ENCODE results near the gene KIF18A. TPM values are rescaled to one million over a fixed set of nuclear protein-coding genes. Genes with fewer than 3 reads are reported as not detected.

The KIF18A gene
- total RNA-seq, 1 donor from 2014 or later: not detected

GRCh38 chr11:27977031-27977430 lies 130.9 kb downstream of the KIF18A start:
- intact Hi-C loops (cut with DNase I): no loop called here

DNA sequence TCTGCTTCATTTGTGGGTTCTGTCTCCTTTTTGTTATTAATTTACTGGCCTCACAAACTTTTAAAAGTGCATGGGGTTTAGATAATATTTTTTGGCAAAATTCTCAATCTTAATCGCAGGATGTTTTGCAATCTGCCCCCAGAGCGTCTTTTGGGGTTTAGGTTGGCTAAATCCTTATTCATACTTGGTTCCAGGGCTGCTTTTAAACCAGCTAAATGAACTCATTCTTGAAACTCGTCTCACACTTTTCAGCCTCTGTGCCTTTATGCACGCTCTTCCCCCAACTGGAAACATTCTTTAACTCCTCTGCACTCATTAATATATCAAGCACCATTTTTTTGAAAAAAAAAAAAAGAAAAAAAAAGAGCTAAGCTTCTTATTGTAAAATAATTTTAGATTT lies 131.7 kb downstream of the KIF18A start:
- DNase-seq (ENCODE audit: low spot score in 2 of 2): no peak
- TF ChIP-seq, protein P1, sequence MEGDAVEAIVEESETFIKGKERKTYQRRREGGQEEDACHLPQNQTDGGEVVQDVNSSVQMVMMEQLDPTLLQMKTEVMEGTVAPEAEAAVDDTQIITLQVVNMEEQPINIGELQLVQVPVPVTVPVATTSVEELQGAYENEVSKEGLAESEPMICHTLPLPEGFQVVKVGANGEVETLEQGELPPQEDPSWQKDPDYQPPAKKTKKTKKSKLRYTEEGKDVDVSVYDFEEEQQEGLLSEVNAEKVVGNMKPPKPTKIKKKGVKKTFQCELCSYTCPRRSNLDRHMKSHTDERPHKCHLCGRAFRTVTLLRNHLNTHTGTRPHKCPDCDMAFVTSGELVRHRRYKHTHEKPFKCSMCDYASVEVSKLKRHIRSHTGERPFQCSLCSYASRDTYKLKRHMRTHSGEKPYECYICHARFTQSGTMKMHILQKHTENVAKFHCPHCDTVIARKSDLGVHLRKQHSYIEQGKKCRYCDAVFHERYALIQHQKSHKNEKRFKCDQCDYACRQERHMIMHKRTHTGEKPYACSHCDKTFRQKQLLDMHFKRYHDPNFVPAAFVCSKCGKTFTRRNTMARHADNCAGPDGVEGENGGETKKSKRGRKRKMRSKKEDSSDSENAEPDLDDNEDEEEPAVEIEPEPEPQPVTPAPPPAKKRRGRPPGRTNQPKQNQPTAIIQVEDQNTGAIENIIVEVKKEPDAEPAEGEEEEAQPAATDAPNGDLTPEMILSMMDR (IDR thresholded peaks at IDR 0.05): no peak
- Histone ChIP-seq H3K36me3 (no peaks in the 10 kb centered on the region), H3K9me3 (no peaks in the 10 kb centered on the region), H3K27me3 (no peaks in the 10 kb centered on the region), H3K4me1 (no peaks in the 10 kb centered on the region), H3K4me3 (no peak overlapping the region), H3K27ac (no peak overlapping the region)
- intact Hi-C loops (cut with DNase I): no loop called here

More at GRCh38 chr11:27977031-27977430, 130.9 kb downstream of the KIF18A start:
- Histone ChIP-seq H3K9me3 (no peaks in the 10 kb centered on the region), H3K27ac (no peak overlapping the region), H3K4me3 (no peak overlapping the region), H3K4me1 (no peaks in the 10 kb centered on the region), H3K27me3 (no peaks in the 10 kb centered on the region), H3K36me3 (no peaks in the 10 kb centered on the region)
- TF ChIP-seq, protein P1 (IDR thresholded peaks at IDR 0.05): no peak
- DNase-seq (ENCODE audit: low spot score in 2 of 2): no peak

GRCh38 chr11:27973851-27974536 lies 134.0 kb downstream of the KIF18A start:
- H3K27ac ChIP-seq: no peak overlapping the region
- intact Hi-C loops (cut with DNase I): no loop called here
- TF ChIP-seq, protein P1 (IDR thresholded peaks at IDR 0.05): no peak

GRCh38 chr11:27972522-27973170 lies 135.3 kb downstream of the KIF18A start:
- intact Hi-C loops (cut with DNase I): no loop called here
- Histone ChIP-seq H3K36me3 (no peaks in the 10 kb centered on the region), H3K4me3 (no peak overlapping the region), H3K27ac (no peak overlapping the region), H3K4me1 (no peaks in the 10 kb centered on the region), H3K9me3 (no peaks in the 10 kb centered on the region), H3K27me3 (no peaks in the 10 kb centered on the region)
- TF ChIP-seq, protein P1 (IDR thresholded peaks at IDR 0.05): no peak
- no peak for DNase-seq (ENCODE audit: low spot score in 2 of 2)

More at GRCh38 chr11:27973851-27974536, 134.0 kb downstream of the KIF18A start:
- Histone ChIP-seq H3K36me3 (no peaks in the 10 kb centered on the region), H3K27me3 (no peaks in the 10 kb centered on the region), H3K4me1 (no peaks in the 10 kb centered on the region), H3K9me3 (no peaks in the 10 kb centered on the region), H3K4me3 (no peak overlapping the region)
- no peak for DNase-seq (ENCODE audit: low spot score in 2 of 2)

DNA sequence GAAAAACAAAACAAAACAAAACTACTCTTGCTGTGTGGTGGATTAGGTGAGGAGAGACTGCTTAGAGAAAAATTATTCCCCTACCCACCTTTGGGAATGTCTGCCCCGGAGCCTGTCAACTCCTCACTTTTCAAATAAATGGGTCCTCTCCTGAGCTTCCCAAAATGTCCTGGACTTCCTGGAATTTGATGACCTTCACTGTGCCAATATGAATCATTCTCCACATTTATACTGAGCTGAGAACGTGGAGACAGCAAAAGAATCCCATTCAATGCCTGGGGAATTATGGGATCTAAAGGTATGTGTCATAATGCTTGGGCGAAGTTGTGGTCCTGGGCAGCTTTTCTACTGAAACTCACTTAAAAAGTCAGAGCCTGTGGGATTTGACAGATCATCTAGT lies 136.8 kb downstream of the KIF18A start:
- no peaks in the 10 kb centered on the region for H3K9me3 ChIP-seq
- H3K36me3 ChIP-seq: no peaks in the 10 kb centered on the region
- H3K4me3 ChIP-seq: no peak overlapping the region
- intact Hi-C loops (cut with DNase I): no loop called here
- TF ChIP-seq, protein P1 (IDR thresholded peaks at IDR 0.05): no peak
- no peaks in the 10 kb centered on the region for H3K27me3 ChIP-seq
- H3K27ac ChIP-seq: no peak overlapping the region
- no peak for DNase-seq (ENCODE audit: low spot score in 2 of 2)
- no peaks in the 10 kb centered on the region for H3K4me1 ChIP-seq

Other genes with a start within 250 kb of the KIF18A start
- gene METTL15, start 232 bp upstream of the KIF18A start, total RNA-seq: 0.32 TPM